ENCODE results near the gene PRPH.

Gene PRPH

GRCh38 chr12:49344486-49345050, 49.6 kb downstream of the PRPH start:
- H4K20me1 ChIP-seq (ENCODE audit: low read depth, low read length): no peaks in the 10 kb centered on the region
- H3K9me2 ChIP-seq (replicated peaks; ENCODE audit: insufficient read depth, low read length): no peaks in the 10 kb centered on the region
- H3K4me3 ChIP-seq (ENCODE audit: insufficient read depth, low read length, poor library complexity, severe bottlenecking): no peak overlapping the region
- TF ChIP-seq, protein P1, sequence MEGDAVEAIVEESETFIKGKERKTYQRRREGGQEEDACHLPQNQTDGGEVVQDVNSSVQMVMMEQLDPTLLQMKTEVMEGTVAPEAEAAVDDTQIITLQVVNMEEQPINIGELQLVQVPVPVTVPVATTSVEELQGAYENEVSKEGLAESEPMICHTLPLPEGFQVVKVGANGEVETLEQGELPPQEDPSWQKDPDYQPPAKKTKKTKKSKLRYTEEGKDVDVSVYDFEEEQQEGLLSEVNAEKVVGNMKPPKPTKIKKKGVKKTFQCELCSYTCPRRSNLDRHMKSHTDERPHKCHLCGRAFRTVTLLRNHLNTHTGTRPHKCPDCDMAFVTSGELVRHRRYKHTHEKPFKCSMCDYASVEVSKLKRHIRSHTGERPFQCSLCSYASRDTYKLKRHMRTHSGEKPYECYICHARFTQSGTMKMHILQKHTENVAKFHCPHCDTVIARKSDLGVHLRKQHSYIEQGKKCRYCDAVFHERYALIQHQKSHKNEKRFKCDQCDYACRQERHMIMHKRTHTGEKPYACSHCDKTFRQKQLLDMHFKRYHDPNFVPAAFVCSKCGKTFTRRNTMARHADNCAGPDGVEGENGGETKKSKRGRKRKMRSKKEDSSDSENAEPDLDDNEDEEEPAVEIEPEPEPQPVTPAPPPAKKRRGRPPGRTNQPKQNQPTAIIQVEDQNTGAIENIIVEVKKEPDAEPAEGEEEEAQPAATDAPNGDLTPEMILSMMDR (IDR thresholded peaks at IDR 0.05; ENCODE audit: insufficient read depth, low read length, poor library complexity, severe bottlenecking): no peak
- no peak for TF ChIP-seq EZH2phosphoT487 (conservative IDR thresholded peaks at IDR 0.05; ENCODE audit: low read length)
- no peak overlapping the region for H3K27ac ChIP-seq (ENCODE audit: low read depth, low read length)
- H3K27me3 ChIP-seq (ENCODE audit: low read length): no peaks in the 10 kb centered on the region
- no peak overlapping the region for H3K9ac ChIP-seq (ENCODE audit: low read length)
- H3K79me2 ChIP-seq (ENCODE audit: insufficient read depth, low read length): no peaks in the 10 kb centered on the region
- no peaks in the 10 kb centered on the region for H3K9me3 ChIP-seq (ENCODE audit: insufficient read depth, low read length)
- peak overlapping the region; percentile 26 for H3K4me2 ChIP-seq (ENCODE audit: low read depth, low read length, poor library complexity, severe bottlenecking)
- no peak overlapping the region for H2AFZ ChIP-seq (ENCODE audit: low read depth, low read length, severe bottlenecking)
- no peaks in the 10 kb centered on the region; the same call in 1 of the 2 replicates for H3F3A ChIP-seq (ENCODE audit: insufficient read depth)
- H3K36me3 ChIP-seq (ENCODE audit: low read length): no peaks in the 10 kb centered on the region

GRCh38 chr12:49345051-49345824, 50.3 kb downstream of the PRPH start:
- TF ChIP-seq, protein P1 (IDR thresholded peaks at IDR 0.05; ENCODE audit: insufficient read depth, low read length, poor library complexity, severe bottlenecking): no peak
- TF ChIP-seq EZH2phosphoT487 (conservative IDR thresholded peaks at IDR 0.05; ENCODE audit: low read length): no peak
- Histone ChIP-seq H3K27ac (ENCODE audit: low read depth, low read length) (no peak overlapping the region), H3K79me2 (ENCODE audit: insufficient read depth, low read length) (no peaks in the 10 kb centered on the region), H3K4me3 (ENCODE audit: insufficient read depth, low read length, poor library complexity, severe bottlenecking) (peak overlapping the region; percentile 19), H3F3A (ENCODE audit: insufficient read depth) (no peaks in the 10 kb centered on the region; the same call in 1 of the 2 replicates), H3K27me3 (ENCODE audit: low read length) (no peaks in the 10 kb centered on the region), H2AFZ (ENCODE audit: low read depth, low read length, severe bottlenecking) (no peak overlapping the region), H3K9me2 (replicated peaks; ENCODE audit: insufficient read depth, low read length) (no peaks in the 10 kb centered on the region), H4K20me1 (ENCODE audit: low read depth, low read length) (no peaks in the 10 kb centered on the region), H3K9ac (ENCODE audit: low read length) (peak overlapping the region; percentile 25; the same call in 1 of the 2 replicates), H3K36me3 (ENCODE audit: low read length) (no peaks in the 10 kb centered on the region), H3K4me2 (ENCODE audit: low read depth, low read length, poor library complexity, severe bottlenecking) (peak overlapping the region; percentile 63), H3K9me3 (ENCODE audit: insufficient read depth, low read length) (no peaks in the 10 kb centered on the region)

- Histone ChIP-seq H3F3A (ENCODE audit: insufficient read depth) (no peaks in the 10 kb centered on the region; the same call in 1 of the 2 replicates), H2AFZ (ENCODE audit: low read depth, low read length, severe bottlenecking) (no peak overlapping the region), H3K4me2 (ENCODE audit: low read depth, low read length, poor library complexity, severe bottlenecking) (peak overlapping the region; percentile 63), H3K9me2 (replicated peaks; ENCODE audit: insufficient read depth, low read length) (no peaks in the 10 kb centered on the region), H4K20me1 (ENCODE audit: low read depth, low read length) (no peaks in the 10 kb centered on the region), H3K9me3 (ENCODE audit: insufficient read depth, low read length) (no peaks in the 10 kb centered on the region), H3K27ac (ENCODE audit: low read depth, low read length) (no peak overlapping the region), H3K79me2 (ENCODE audit: insufficient read depth, low read length) (no peaks in the 10 kb centered on the region), H3K36me3 (ENCODE audit: low read length) (no peaks in the 10 kb centered on the region), H3K4me3 (ENCODE audit: insufficient read depth, low read length, poor library complexity, severe bottlenecking) (peak overlapping the region; percentile 19), H3K9ac (ENCODE audit: low read length) (peak overlapping the region; percentile 25; the same call in 1 of the 2 replicates), H3K27me3 (ENCODE audit: low read length) (no peaks in the 10 kb centered on the region)
- peak; percentile 58; the same call in 1 of the 2 replicates for TF ChIP-seq EZH2phosphoT487 (conservative IDR thresholded peaks at IDR 0.05; ENCODE audit: low read length)
- TF ChIP-seq, protein P1 (IDR thresholded peaks at IDR 0.05; ENCODE audit: insufficient read depth, low read length, poor library complexity, severe bottlenecking): no peak
Observed at GRCh38 chr12:49345825-49346658, 51.1 kb downstream of the PRPH start.
